ENCODE data around the gene ZNRF3.

- no peak for TF ChIP-seq POLR2A (IDR thresholded peaks at IDR 0.05)
- TF ChIP-seq CTCF (IDR thresholded peaks at IDR 0.05) = no peak
Observed at GRCh38 chr22:28893810-28894209, 10.4 kb downstream of the ZNRF3 start.
